K562 (cell line): ENCODE data around the gene AMTN. TPM values are rescaled to one million over a fixed set of nuclear protein-coding genes. Genes with fewer than 3 reads are reported as not detected.
A peak's percentile ranks its signal among the peaks of the same experiment; 100 is the strongest.

Experiments used
- ATAC-seq: fragments of 200-7000 bp; cut with Tn5 transposase; 3 replicates; pipeline ENCODE4 v1.9.1; 2020; ENCODE audit warnings: moderate library complexity
- BruUV-seq: library from RNA; stranded (reverse); fragments of 400-500 nt; replicated peaks from 2 replicates; lab custom pipeline; 2021; lab: Mats Ljungman, UMichigan
- CTCF ChIA-PET: fragments of 300-600 bp; formaldehyde crosslinking; extraction: SDS; loops from one replicate; lab custom pipeline; 2021; ENCODE audit warnings: low intra/inter-chr PET ratio; lab: Yijun Ruan, JAX
- POLR2A ChIA-PET: fragments of 300-600, 350-650 bp; sonication (Branson Sonifier 250); formaldehyde crosslinking; extraction: SDS; loops from one replicate; lab custom pipeline; 2021; ENCODE audit warnings: antibody characterized with exemption, inconsistent platforms; lab: Yijun Ruan, JAX
- DNase-seq, 4 experiments: peaks; one replicate each; pipeline versions ENCODE4 v3.0.0 to v3.0.0-alpha.2; 2011 to 2018; ENCODE audit warnings: low spot score in 3 of 4, mixed read lengths in 3 of 4; ENCODE audit errors: extremely low read depth in 1 of 4
- FAIRE-seq: peaks from 2 replicates; lab custom pipeline; 2011; peaks lifted over from hg19 to GRCh38; lab: Jason Lieb, UNC
- H2AFZ ChIP-seq: 2 replicates; pipeline ENCODE4 v1.6.0; 2011; ENCODE audit warnings: low read depth, low read length, control low read depth, inconsistent platforms
- H3K27ac ChIP-seq: fragments of 200-600 bp; 3 replicates; pipeline ENCODE4 v1.8.0; 2011; ENCODE audit warnings: low read depth, mild to moderate bottlenecking, control low read depth, inconsistent platforms, low read length, moderate library complexity, mixed read lengths; ENCODE audit errors: extremely low read depth
- H3K27me3 ChIP-seq, 2 experiments: fragments of 300-600 bp in 1 of 2; 2 replicates in 1 of 2; 3 replicates in 1 of 2; pipeline versions ENCODE4 v1.6.0 to v1.8.0; 2011; ENCODE audit warnings: inconsistent platforms in 2 of 2, low read length in 2 of 2, mild to moderate bottlenecking in 1 of 2, mixed read lengths in 1 of 2, moderate library complexity in 1 of 2; ENCODE audit not compliant: control insufficient read depth in 2 of 2, insufficient read depth in 2 of 2
- H3K36me3 ChIP-seq: fragments of 300-600 bp; 3 replicates; pipeline ENCODE4 v1.8.0; 2011; ENCODE audit warnings: mild to moderate bottlenecking, low read length, inconsistent platforms; ENCODE audit not compliant: control insufficient read depth, insufficient read depth
- H3K4me1 ChIP-seq, 2 experiments: fragments of 200-600 bp in 1 of 2; replicated peaks in 1 of 2; 2 replicates in 1 of 2; 3 replicates in 1 of 2; pipeline versions ENCODE4 v1.5.1 to v1.8.0; 2011; ENCODE audit warnings: inconsistent platforms in 2 of 2, low read length in 2 of 2, mild to moderate bottlenecking in 1 of 2, mixed read lengths in 1 of 2, moderate library complexity in 1 of 2; ENCODE audit not compliant: control insufficient read depth in 2 of 2, insufficient read depth in 2 of 2
- H3K4me2 ChIP-seq: 2 replicates; pipeline ENCODE4 v1.6.1; 2011; ENCODE audit warnings: low read length, control low read depth, inconsistent platforms, mixed read lengths; ENCODE audit not compliant: insufficient read depth
- H3K4me3 ChIP-seq: fragments of 200-600 bp; sonication (generic), shearing (Covaris generic); 2 replicates; pipeline ENCODE4 v1.5.1; 2016; ENCODE audit warnings: control low read depth, inconsistent platforms
- H3K79me2 ChIP-seq: fragments of 200-600 bp; 3 replicates; pipeline ENCODE4 v1.8.0; 2011; ENCODE audit warnings: low read length, inconsistent platforms; ENCODE audit not compliant: control insufficient read depth, insufficient read depth
- H3K9ac ChIP-seq, 2 experiments: 2 replicates each; pipeline versions ENCODE4 v1.6.0 to v1.6.1; 2011; ENCODE audit warnings: low read depth in 2 of 2, low read length in 2 of 2, control low read depth in 1 of 2, inconsistent platforms in 1 of 2, mild to moderate bottlenecking in 1 of 2, mixed read lengths in 1 of 2; ENCODE audit not compliant: insufficient read depth in 1 of 2
- H3K9me1 ChIP-seq: one replicate; pipeline ENCODE4 v1.6.0; 2011; ENCODE audit warnings: inconsistent platforms, mild to moderate bottlenecking, low read length, moderate library complexity; ENCODE audit not compliant: control insufficient read depth, insufficient read depth
- H3K9me3 ChIP-seq: replicated peaks from 2 replicates; pipeline ENCODE4 v1.5.1; 2011; ENCODE audit warnings: low read depth, low read length, inconsistent platforms; ENCODE audit not compliant: control insufficient read depth, insufficient read depth
- H4K20me1 ChIP-seq: replicated peaks from 2 replicates; pipeline ENCODE4 v1.6.1; 2011; ENCODE audit warnings: low read length, inconsistent platforms, mixed read lengths; ENCODE audit not compliant: control insufficient read depth, insufficient read depth
- BRD4 ChIP-seq: fragments of 200-600 bp; sonication (generic); IDR thresholded peaks from 2 replicates; pipeline ENCODE4 v1.6.1; 2017; ENCODE audit warnings: inconsistent platforms
- EHMT2 ChIP-seq: fragments of 450-650 bp; IDR thresholded peaks from 2 replicates; pipeline ENCODE4 v1.6.1; 2018; ENCODE audit warnings: antibody characterized with exemption
- FOS ChIP-seq: IDR thresholded peaks from 3 replicates; pipeline ENCODE4 v1.6.1; 2011; ENCODE audit not compliant: insufficient read length; ENCODE audit errors: extremely low read depth
- IRF9 ChIP-seq: fragments of 450-650 bp; IDR thresholded peaks from 2 replicates; pipeline ENCODE4 v1.6.1; 2016; ENCODE audit warnings: missing biosample characterization, missing genetic modification characterization
- L3MBTL2 ChIP-seq: fragments of 450-650 bp; IDR thresholded peaks from 2 replicates; pipeline ENCODE4 v1.6.1; 2016; ENCODE audit warnings: mild to moderate bottlenecking, moderate library complexity
- NEUROD1 ChIP-seq: fragments of 150-350 bp; IDR thresholded peaks from 2 replicates; pipeline ENCODE4 v1.6.1; 2014; ENCODE audit warnings: borderline replicate concordance, low read length, low read depth; ENCODE audit not compliant: partially characterized antibody
- NONO ChIP-seq, 2 experiments: fragments of 200-400 bp in 1 of 2; fragments of 450-650 bp in 1 of 2; formaldehyde crosslinking in 1 of 2; IDR thresholded peaks; 2 replicates each; pipeline ENCODE4 v1.6.1; 2017; ENCODE audit warnings: low read depth in 2 of 2, mild to moderate bottlenecking in 2 of 2, moderate library complexity in 2 of 2, low read length in 1 of 2
- PCBP2 ChIP-seq: fragments of 200-400 bp; formaldehyde crosslinking; IDR thresholded peaks from 2 replicates; pipeline ENCODE4 v1.6.1; 2018; ENCODE audit warnings: low read length, low read depth, mild to moderate bottlenecking, moderate library complexity; ENCODE audit not compliant: poor library complexity, severe bottlenecking
- PHF20 ChIP-seq: fragments of 450-650 bp; IDR thresholded peaks from 2 replicates; pipeline ENCODE4 v1.6.1; 2018; ENCODE audit not compliant: partially characterized antibody
- PHF21A ChIP-seq: fragments of 450-650 bp; IDR thresholded peaks from 2 replicates; pipeline ENCODE4 v1.6.1; 2017; ENCODE audit warnings: low read depth, borderline replicate concordance
- RAD21 ChIP-seq, 2 experiments: fragments of 250-450 bp in 1 of 2; fragments of 450-650 bp in 1 of 2; sonication (Bioruptor Pico) in 1 of 2; formaldehyde crosslinking in 1 of 2; IDR thresholded peaks in 1 of 2; conservative IDR thresholded peaks in 1 of 2; 2 replicates each; pipeline versions ENCODE4 v1.4.0 to v1.8.0; 2020 to 2022; ENCODE audit warnings: mild to moderate bottlenecking in 2 of 2, moderate library complexity in 1 of 2
- RB1 ChIP-seq: fragments of 450-650 bp; IDR thresholded peaks from 2 replicates; pipeline ENCODE4 v1.6.1; 2017; ENCODE audit warnings: low read depth, mild to moderate bottlenecking
- ZBTB34 ChIP-seq: fragments of 250-450 bp; sonication (Bioruptor Pico); IDR thresholded peaks from 2 replicates; pipeline ENCODE4 v1.8.0; 2021; ENCODE audit warnings: mild to moderate bottlenecking, moderate library complexity
- ZFX ChIP-seq: sonication (generic); formaldehyde crosslinking; IDR thresholded peaks from 2 replicates; pipeline ENCODE4 v1.8.0; 2022; ENCODE audit warnings: mild to moderate bottlenecking, missing genetic modification reagents, moderate library complexity
- ZNF354B ChIP-seq: fragments of 250-450 bp; sonication (Bioruptor Pico); IDR thresholded peaks from 2 replicates; pipeline ENCODE4 v1.4.0; 2020
- ZNF644 ChIP-seq: fragments of 200-800 bp; sonication (Bioruptor generic); IDR thresholded peaks from 2 replicates; pipeline ENCODE4 v1.6.1; 2016; ENCODE audit warnings: low read depth, missing genetic modification characterization, missing compliant biosample characterization
- ZNF77 ChIP-seq: fragments of 250-450 bp; sonication (Bioruptor Pico); IDR thresholded peaks from 2 replicates; pipeline ENCODE4 v1.5.0; 2020
- WGBS: fragments of 100-300 bp; shearing (Covaris generic); methylation state at CpG from one replicate; pipeline ENCODE4 v1.1.6; 2016; ENCODE audit warnings: low coverage, mixed read lengths; ENCODE audit not compliant: insufficient coverage; ENCODE audit errors: missing lambda C conversion rate; 5-methylcytosine and 5-hydroxymethylcytosine counted together
- in situ Hi-C: fragments of 300-500 bp; cut with MboI; formaldehyde crosslinking; loops from 4 replicates; pipeline ENCODE4 v1.15.0; 2018; ENCODE audit warnings: inconsistent platforms, mixed read lengths
- intact Hi-C: fragments of 100-400 bp; cut with micrococcal nuclease; formaldehyde crosslinking; loops from 2 replicates; pipeline ENCODE4 v1.14.2; 2022
- polyA plus RNA-seq, 8 experiments: library from polyadenylated mRNA; depleted of rRNA in 4 of 8; stranded (reverse) in 5 of 8; unstranded in 3 of 8; fragments of >200 nt; fragmentation: Nextera tagmentation in 2 of 8; fragmentation: Illumina TruSeq in 1 of 8; extraction: Ambion mirVana in 2 of 8; extraction: Trizol in 1 of 8; gene quantifications; 2 replicates each; pipeline versions ENCODE4 v1.2.1 to v1.2.3, GENCODE V29; 2011 to 2014; ENCODE audit warnings: inconsistent platforms in 1 of 8, missing spikeins in 1 of 8
- total RNA-seq, 7 experiments: library from RNA; depleted of rRNA in 6 of 7; stranded (reverse); fragments of >200 nt in 6 of 7; fragmentation: Illumina TruSeq in 2 of 7; extraction: Trizol in 2 of 7; gene quantifications; 2 replicates each; pipeline versions ENCODE4 v1.2.1 to v1.2.3, GENCODE V29; 2011 to 2021; ENCODE audit warnings: low replicate concordance in 1 of 7

The AMTN gene
- total and polyA plus RNA-seq, 9 of the 15 experiments (the other 6 are each of a cell fraction or from before 2014, with no cell fraction given): not detected

- TF ChIP-seq RAD21 (CRISPR knock-in tag; conservative IDR thresholded peaks at IDR 0.05 in 1 of 2, IDR thresholded peaks at IDR 0.05 in 1 of 2) (peak; percentile 74 to 80), ZNF354B (CRISPR knock-in tag) (no peak)
These were observed 13.1 kb upstream of the AMTN start (continued) for GRCh38 chr4:70505151-70505748.

DNA sequence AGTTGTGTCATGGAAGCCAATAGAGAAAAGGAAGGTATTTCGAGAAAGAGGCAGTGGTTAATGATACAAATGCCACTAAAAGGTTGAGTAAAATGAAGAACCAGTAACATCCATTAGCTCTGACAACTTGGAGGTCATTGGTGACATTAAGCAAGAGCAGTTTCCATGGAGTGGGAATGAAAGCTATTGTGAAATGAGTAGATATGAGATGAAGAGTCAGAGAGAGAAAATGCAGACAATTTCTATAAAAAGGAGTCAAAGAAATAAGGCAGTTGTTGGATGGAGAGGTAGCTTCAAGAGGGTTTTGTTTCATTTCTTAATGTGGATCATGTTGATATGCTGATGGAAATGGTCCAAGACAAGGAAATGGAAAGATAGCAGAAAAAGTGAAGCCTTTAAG lies 9.6 kb upstream of the AMTN start:
- no peaks in the 10 kb centered on the region for H3K9me1 ChIP-seq
- no peak overlapping the region for H2AFZ ChIP-seq
- no peaks in the 10 kb centered on the region for H3K36me3 ChIP-seq
- H3K27ac ChIP-seq: no peak overlapping the region
- no peak overlapping the region for H3K4me3 ChIP-seq
- in situ Hi-C loops (loop anchor here (25.0 kb wide), 1 partner anchor 822 kb away; no protein-coding TSS in a partner anchor), intact Hi-C loops (loop anchor here (5.0 to 10.0 kb wide), 2 partner anchors 816 to 1194 kb away; no protein-coding TSS in a partner anchor)
- no peaks in the 10 kb centered on the region for H3K27me3 ChIP-seq
- H3K4me2 ChIP-seq: no peak overlapping the region
- no peaks in the 10 kb centered on the region for H3K4me1 ChIP-seq
- no peaks in the 10 kb centered on the region for H3K79me2 ChIP-seq
- ChIA-PET CTCF (no interaction called here), POLR2A (no interaction called here)
- no peak for ATAC-seq
- no peaks in the 10 kb centered on the region for H3K9me3 ChIP-seq
- no peak for FAIRE-seq
- H4K20me1 ChIP-seq: no peaks in the 10 kb centered on the region
- TF ChIP-seq EHMT2 (no peak), PCBP2 (no peak), RB1 (no peak), PHF20 (no peak), IRF9 (no peak), ZFX (CRISPR knock-in tag) (no peak), ZBTB34 (no peak), L3MBTL2 (no peak), FOS (no peak), NEUROD1 (no peak), PHF21A (no peak), ZNF77 (CRISPR knock-in tag) (no peak), ZNF644 (tag) (no peak), BRD4 (no peak), NONO (IDR thresholded peaks at IDR 0.05; ENCODE audit: low read depth in 2 of 2, low read length in 1 of 2) (no peak)
- DNase-seq: no peak
- no peak overlapping the region for H3K9ac ChIP-seq
- 0% methylated on average over 1 of the region's 1 CpG for WGBS
- no TSS peak for BruUV-seq
